Stimulated activated CD4-positive, alpha-beta T cell treated with anti-CD3 and anti-CD28 coated beads, Interleukin-2, amount 100 ng/mL, for 24 hours (primary cell): ENCODE measurements around the gene MAN2A2.

Experiments
- DNase-seq, 2 donors: peaks; one replicate each; pipeline ENCODE4 v3.0.0-alpha.2; 2020

MAN2A2 gene

GRCh38 chr15:90947577-90948357, 44.7 kb downstream of the MAN2A2 start:
- no peak for DNase-seq

GRCh38 chr15:90948506-90948905, 45.4 kb downstream of the MAN2A2 start:
- no peak for DNase-seq

GRCh38 chr15:90949979-90950675, 47.0 kb downstream of the MAN2A2 start:
- no peak for DNase-seq

- no peak for DNase-seq
Measured at GRCh38 chr15:90950676-90951075, 47.6 kb downstream of the MAN2A2 start.

- DNase-seq = no peak
Measured at GRCh38 chr15:90952901-90953677, 50.0 kb downstream of the MAN2A2 start.

- DNase-seq = no peak
Measured at GRCh38 chr15:90953947-90954711, 51.0 kb downstream of the MAN2A2 start.

GRCh38 chr15:90954712-90955623, 51.9 kb downstream of the MAN2A2 start, which contains the start of gene RCCD1:
RCCD1 (plus strand) TSS chr15:90954884; CDS start chr15:90956735, 1,851 bp downstream.
- DNase-seq = peak; percentile 88 to 92

- DNase-seq = no peak
Measured at GRCh38 chr15:90955624-90956273, 52.6 kb downstream of the MAN2A2 start.

GRCh38 chr15:90956274-90957030, 53.4 kb downstream of the MAN2A2 start:
- peak; percentile 69 to 78 for DNase-seq

- no peak for DNase-seq
Measured at GRCh38 chr15:90957031-90957790, 54.1 kb downstream of the MAN2A2 start.

- DNase-seq = no peak
Measured at GRCh38 chr15:90957791-90958190, 54.7 kb downstream of the MAN2A2 start.

- DNase-seq = no peak
Measured at GRCh38 chr15:90959028-90959595, 56.0 kb downstream of the MAN2A2 start.

GRCh38 chr15:90959894-90960293, 56.8 kb downstream of the MAN2A2 start:
- no peak for DNase-seq

- no peak for DNase-seq
Measured at GRCh38 chr15:90960298-90961091, 57.4 kb downstream of the MAN2A2 start.

- DNase-seq = no peak
Measured at GRCh38 chr15:90962021-90962420, 58.9 kb downstream of the MAN2A2 start.

GRCh38 chr15:90966262-90966661, 63.2 kb downstream of the MAN2A2 start:
- no peak for DNase-seq

- DNase-seq = no peak
Measured at GRCh38 chr15:90967206-90967605, 64.1 kb downstream of the MAN2A2 start.

- DNase-seq = no peak
Measured at GRCh38 chr15:90968434-90968833, 65.3 kb downstream of the MAN2A2 start.
